RWPE2 (cell line): ENCODE results near the gene CHD2.

Experiments used
- ATAC-seq: fragments of 200-7000 bp; cut with Tn5 transposase; 3 replicates; pipeline ENCODE4 v1.9.1; 2021; ENCODE audit warnings: low read depth
- DNase-seq: peaks from one replicate; pipeline ENCODE4 v3.0.0-alpha.2; 2020; ENCODE audit warnings: low spot score
- H3K27ac ChIP-seq: fragments of 450-650 bp; 2 replicates; pipeline ENCODE4 v1.5.1; 2017; ENCODE audit warnings: mild to moderate bottlenecking; ENCODE audit not compliant: poor library complexity, severe bottlenecking
- H3K27me3 ChIP-seq: fragments of 250-450 bp; sonication (Bioruptor Pico); 2 replicates; pipeline ENCODE4 v1.5.1; 2021; ENCODE audit warnings: mild to moderate bottlenecking, moderate library complexity; ENCODE audit not compliant: insufficient read depth, poor library complexity, severe bottlenecking
- H3K36me3 ChIP-seq: fragments of 250-450 bp; sonication (Bioruptor Pico); 2 replicates; pipeline ENCODE4 v1.5.1; 2020; ENCODE audit warnings: low read depth, mild to moderate bottlenecking, moderate library complexity
- H3K4me1 ChIP-seq: fragments of 250-450 bp; sonication (Bioruptor Pico); 2 replicates; pipeline ENCODE4 v1.5.1; 2021; ENCODE audit warnings: mild to moderate bottlenecking, moderate library complexity; ENCODE audit not compliant: insufficient read depth, poor library complexity, severe bottlenecking
- H3K4me3 ChIP-seq: fragments of 250-450 bp; sonication (Bioruptor Pico); 2 replicates; pipeline ENCODE4 v1.5.1; 2021; ENCODE audit warnings: mild to moderate bottlenecking, moderate library complexity; ENCODE audit not compliant: severe bottlenecking
- H3K9me3 ChIP-seq: fragments of 250-450 bp; sonication (Bioruptor Pico); 2 replicates; pipeline ENCODE4 v1.5.1; 2021; ENCODE audit warnings: mild to moderate bottlenecking, moderate library complexity; ENCODE audit not compliant: severe bottlenecking
- TF ChIP-seq, protein P1 (sequence below): fragments of 450-650 bp; IDR thresholded peaks from one replicate; pipeline ENCODE4 v1.5.1; 2017; ENCODE audit warnings: mild to moderate bottlenecking, moderate library complexity; ENCODE audit not compliant: poor library complexity, severe bottlenecking

Gene CHD2

DNA sequence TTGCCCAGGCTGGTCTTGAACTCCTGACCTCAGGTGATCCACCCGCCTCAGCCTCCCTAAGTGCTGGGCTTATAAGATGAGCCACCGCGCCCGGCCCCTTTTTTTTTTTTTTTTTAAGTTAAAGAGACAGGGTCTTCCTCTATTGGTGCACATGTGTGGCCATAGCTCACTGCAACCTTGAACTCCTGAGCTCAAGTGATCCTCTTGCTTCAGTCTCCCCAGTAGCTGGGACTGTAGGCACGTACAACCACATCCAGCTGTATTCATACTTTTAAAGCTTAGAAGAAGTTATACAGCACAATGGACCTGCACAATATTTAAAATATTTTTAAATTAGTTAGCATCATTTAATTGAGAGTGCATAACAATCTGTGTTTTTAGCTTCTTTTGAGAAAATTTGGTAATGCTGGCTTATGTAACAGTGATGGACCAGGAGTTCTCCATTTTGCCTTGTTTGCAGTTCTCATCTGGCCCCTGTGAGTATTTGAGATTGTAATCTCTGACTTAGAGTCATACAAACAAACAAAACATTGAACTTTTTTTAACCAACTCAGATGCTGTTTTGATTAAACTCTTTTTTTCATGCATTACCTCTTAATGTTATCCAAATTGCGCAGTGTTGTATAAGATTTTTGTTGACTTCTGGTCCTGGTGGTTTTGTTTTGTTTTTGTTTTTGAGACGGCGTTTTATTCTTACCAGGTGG is 33.0 kb downstream of the CHD2 start:
- H3K27ac ChIP-seq, result no peak overlapping the region
- TF ChIP-seq, protein P1, sequence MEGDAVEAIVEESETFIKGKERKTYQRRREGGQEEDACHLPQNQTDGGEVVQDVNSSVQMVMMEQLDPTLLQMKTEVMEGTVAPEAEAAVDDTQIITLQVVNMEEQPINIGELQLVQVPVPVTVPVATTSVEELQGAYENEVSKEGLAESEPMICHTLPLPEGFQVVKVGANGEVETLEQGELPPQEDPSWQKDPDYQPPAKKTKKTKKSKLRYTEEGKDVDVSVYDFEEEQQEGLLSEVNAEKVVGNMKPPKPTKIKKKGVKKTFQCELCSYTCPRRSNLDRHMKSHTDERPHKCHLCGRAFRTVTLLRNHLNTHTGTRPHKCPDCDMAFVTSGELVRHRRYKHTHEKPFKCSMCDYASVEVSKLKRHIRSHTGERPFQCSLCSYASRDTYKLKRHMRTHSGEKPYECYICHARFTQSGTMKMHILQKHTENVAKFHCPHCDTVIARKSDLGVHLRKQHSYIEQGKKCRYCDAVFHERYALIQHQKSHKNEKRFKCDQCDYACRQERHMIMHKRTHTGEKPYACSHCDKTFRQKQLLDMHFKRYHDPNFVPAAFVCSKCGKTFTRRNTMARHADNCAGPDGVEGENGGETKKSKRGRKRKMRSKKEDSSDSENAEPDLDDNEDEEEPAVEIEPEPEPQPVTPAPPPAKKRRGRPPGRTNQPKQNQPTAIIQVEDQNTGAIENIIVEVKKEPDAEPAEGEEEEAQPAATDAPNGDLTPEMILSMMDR, result no peak
- no peak for ATAC-seq

DNA sequence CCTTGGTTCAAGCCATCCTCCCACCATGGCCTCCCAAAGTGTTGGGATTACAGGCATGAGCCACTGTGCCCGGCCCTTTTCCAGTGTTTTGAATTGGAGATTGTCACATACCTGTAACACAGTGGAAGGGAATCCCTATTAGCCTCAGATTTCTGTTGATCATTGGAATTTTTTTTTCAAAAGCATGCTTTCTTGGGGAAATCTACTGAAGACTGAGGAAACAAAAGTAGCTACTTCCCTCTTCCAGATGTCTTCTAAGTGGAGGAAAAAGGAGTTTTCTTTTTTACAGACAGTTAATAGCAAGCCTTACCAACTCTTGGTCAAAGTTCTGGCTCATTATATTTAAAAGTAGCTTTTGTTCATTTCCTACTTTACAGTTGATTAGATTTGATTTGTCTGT is 33.7 kb downstream of the CHD2 start:
- Histone ChIP-seq H3K36me3 (peaks cover 100% of the 10 kb centered on the region), H3K9me3 (no peaks in the 10 kb centered on the region), H3K27ac (no peak overlapping the region), H3K4me1 (peaks cover 11% of the 10 kb centered on the region), H3K4me3 (no peak overlapping the region), H3K27me3 (no peaks in the 10 kb centered on the region)
- TF ChIP-seq, protein P1, result no peak
- DNase-seq (no peak), ATAC-seq (no peak)

More for the DNA sequence above, 33.0 kb downstream of the CHD2 start:
- DNase-seq, result no peak
- H3K4me1 ChIP-seq, result peaks cover 14% of the 10 kb centered on the region
- H3K9me3 ChIP-seq, result no peaks in the 10 kb centered on the region
- no peaks in the 10 kb centered on the region for H3K27me3 ChIP-seq
- no peak overlapping the region for H3K4me3 ChIP-seq
- H3K36me3 ChIP-seq, result peaks cover 100% of the 10 kb centered on the region

DNA sequence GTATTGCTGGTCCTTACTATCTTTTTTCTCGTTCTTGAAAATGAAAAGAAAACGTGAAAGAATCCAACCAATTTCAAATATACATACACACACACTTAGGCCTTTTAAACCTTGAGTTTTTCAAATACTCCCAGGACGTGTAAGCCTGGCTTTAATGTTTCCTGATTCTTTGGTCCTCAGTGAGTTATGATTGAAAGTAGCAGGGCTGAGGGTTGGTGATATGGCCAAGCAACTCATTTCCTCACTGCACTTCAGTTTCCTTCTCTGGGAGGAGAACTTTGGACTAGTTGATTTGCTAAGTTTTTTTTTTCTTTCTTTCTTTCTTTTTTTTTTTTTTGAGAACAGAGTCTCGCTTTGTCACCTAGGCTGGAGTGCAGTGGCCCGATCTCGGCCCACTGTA is 34.6 kb downstream of the CHD2 start:
- peaks cover 4% of the 10 kb centered on the region for H3K4me1 ChIP-seq
- H3K36me3 ChIP-seq, result peaks cover 100% of the 10 kb centered on the region
- TF ChIP-seq, protein P1, result no peak
- H3K27me3 ChIP-seq, result no peaks in the 10 kb centered on the region
- no peak for ATAC-seq
- H3K9me3 ChIP-seq, result no peaks in the 10 kb centered on the region
- H3K27ac ChIP-seq, result no peak overlapping the region
- no peak for DNase-seq
- H3K4me3 ChIP-seq, result no peak overlapping the region

DNA sequence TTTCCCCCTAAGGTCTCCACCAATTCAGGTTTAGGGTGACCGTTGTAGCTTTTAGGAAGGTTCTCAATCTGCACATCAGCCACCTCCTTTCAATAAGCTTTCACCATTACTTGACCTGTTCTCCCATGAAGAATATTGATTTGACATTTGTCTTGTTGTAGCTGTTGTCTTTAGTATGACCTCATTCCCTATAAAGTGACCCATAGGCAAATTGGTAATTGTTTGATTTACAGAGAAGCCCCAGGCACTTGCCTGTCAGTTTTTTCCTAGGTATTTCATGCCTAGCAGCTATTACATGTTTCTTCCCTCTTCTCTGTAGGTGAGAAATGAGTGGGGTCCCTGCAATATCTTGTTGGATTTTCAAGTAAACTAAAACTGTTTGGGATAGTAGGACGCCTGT is 36.0 kb downstream of the CHD2 start:
- DNase-seq (no peak), ATAC-seq (no peak)
- TF ChIP-seq, protein P1, result no peak
- no peaks in the 10 kb centered on the region for H3K27me3 ChIP-seq
- no peak overlapping the region for H3K4me3 ChIP-seq
- H3K4me1 ChIP-seq, result no peaks in the 10 kb centered on the region
- peaks cover 97% of the 10 kb centered on the region for H3K36me3 ChIP-seq
- no peak overlapping the region for H3K27ac ChIP-seq
- H3K9me3 ChIP-seq, result no peaks in the 10 kb centered on the region

DNA sequence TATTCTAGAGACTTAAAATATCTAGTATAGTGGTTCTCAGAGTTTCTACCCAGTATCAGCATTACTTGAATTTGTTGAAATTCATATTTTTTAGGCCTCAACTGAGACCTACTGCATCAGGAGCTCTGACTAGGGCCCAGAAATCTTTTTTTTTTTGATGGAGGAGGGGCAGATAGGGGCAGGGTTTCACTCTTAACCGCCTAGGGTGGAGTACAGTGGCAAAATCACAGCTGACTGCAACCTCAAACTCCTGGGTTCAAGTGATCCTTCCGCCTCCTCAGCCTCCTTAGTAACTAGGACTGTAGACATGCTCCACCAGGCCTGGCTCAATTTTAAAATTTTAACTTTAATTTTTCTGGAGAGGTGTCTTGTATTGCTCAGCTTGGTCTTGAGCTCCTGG is 36.6 kb downstream of the CHD2 start:
- TF ChIP-seq, protein P1, result no peak
- ATAC-seq, result no peak
- Histone ChIP-seq H3K4me3 (no peak overlapping the region), H3K9me3 (no peaks in the 10 kb centered on the region), H3K27ac (no peak overlapping the region), H3K4me1 (no peaks in the 10 kb centered on the region), H3K36me3 (peaks cover 97% of the 10 kb centered on the region), H3K27me3 (no peaks in the 10 kb centered on the region)
- no peak for DNase-seq
